Gastroesophageal sphincter (tissue), 3 donors: Measurements from ENCODE around the gene ARCN1.

Experiments used
- EP300 ChIP-seq: sonication (generic); formaldehyde crosslinking; IDR thresholded peaks from one replicate; pipeline ENCODE4 v1.6.1; 2017; ENCODE audit warnings: antibody characterized with exemption, mild to moderate bottlenecking
- POLR2A ChIP-seq, 2 donors: fragments of 450-650 bp; IDR thresholded peaks; one replicate each; pipeline ENCODE4 v1.6.1; 2017; ENCODE audit warnings: antibody characterized with exemption in 2 of 2, mild to moderate bottlenecking in 2 of 2, moderate library complexity in 1 of 2
- POLR2AphosphoS5 ChIP-seq: sonication (generic); formaldehyde crosslinking; IDR thresholded peaks from one replicate; pipeline ENCODE4 v1.6.1; 2017; ENCODE audit warnings: antibody characterized with exemption
- TF ChIP-seq, protein P1 (sequence below), 4 experiments: fragments of 200-600 bp in 2 of 4; fragments of 450-650 bp in 2 of 4; sonication (generic) in 1 of 4; IDR thresholded peaks; one replicate each; pipeline ENCODE4 v1.5.1; 2017 to 2019; ENCODE audit warnings: antibody characterized with exemption in 4 of 4, mild to moderate bottlenecking in 2 of 4, moderate library complexity in 2 of 4

GRCh38 chr11:118633319-118633690 is 61.1 kb downstream of the ARCN1 start:
- TF ChIP-seq POLR2AphosphoS5 (no peak), POLR2A (IDR thresholded peaks at IDR 0.05) (no peak), EP300 (no peak)
- TF ChIP-seq, protein P1, sequence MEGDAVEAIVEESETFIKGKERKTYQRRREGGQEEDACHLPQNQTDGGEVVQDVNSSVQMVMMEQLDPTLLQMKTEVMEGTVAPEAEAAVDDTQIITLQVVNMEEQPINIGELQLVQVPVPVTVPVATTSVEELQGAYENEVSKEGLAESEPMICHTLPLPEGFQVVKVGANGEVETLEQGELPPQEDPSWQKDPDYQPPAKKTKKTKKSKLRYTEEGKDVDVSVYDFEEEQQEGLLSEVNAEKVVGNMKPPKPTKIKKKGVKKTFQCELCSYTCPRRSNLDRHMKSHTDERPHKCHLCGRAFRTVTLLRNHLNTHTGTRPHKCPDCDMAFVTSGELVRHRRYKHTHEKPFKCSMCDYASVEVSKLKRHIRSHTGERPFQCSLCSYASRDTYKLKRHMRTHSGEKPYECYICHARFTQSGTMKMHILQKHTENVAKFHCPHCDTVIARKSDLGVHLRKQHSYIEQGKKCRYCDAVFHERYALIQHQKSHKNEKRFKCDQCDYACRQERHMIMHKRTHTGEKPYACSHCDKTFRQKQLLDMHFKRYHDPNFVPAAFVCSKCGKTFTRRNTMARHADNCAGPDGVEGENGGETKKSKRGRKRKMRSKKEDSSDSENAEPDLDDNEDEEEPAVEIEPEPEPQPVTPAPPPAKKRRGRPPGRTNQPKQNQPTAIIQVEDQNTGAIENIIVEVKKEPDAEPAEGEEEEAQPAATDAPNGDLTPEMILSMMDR (IDR thresholded peaks at IDR 0.05): no peak
